NCI-H748 treated with DMSO at 0.1 percent for 48 hours (cell line): ENCODE data around the gene DENND6B.
"Not testable (repeated sequence)": the region's sequence is repeated elsewhere in the genome, so short reads cannot be mapped to it uniquely, and the experiment has no call there.

Experiments
- DNase-seq: peaks from one replicate; lab custom pipeline; 2025; lab: John Stamatoyannopoulos, UW

DENND6B gene

GRCh38 chr22:50286701-50287318, 40.0 kb downstream of the DENND6B start:
- no peak for DNase-seq

- DNase-seq, result no peak
Measured at GRCh38 chr22:50286275-50286674, 40.5 kb downstream of the DENND6B start.

- DNase-seq, result no peak
Measured at GRCh38 chr22:50285568-50286229, 41.1 kb downstream of the DENND6B start.

- DNase-seq, result no peak
Measured at GRCh38 chr22:50284479-50284878, 42.3 kb downstream of the DENND6B start.

- DNase-seq, result no peak
Measured at GRCh38 chr22:50283821-50284220, 43.0 kb downstream of the DENND6B start.

GRCh38 chr22:50282361-50283155, 44.3 kb downstream of the DENND6B start:
- no peak for DNase-seq

GRCh38 chr22:50281957-50282356, 44.9 kb downstream of the DENND6B start:
- DNase-seq, result no peak

GRCh38 chr22:50281384-50281760, 45.4 kb downstream of the DENND6B start:
- DNase-seq, result no peak

- no peak for DNase-seq
Measured at GRCh38 chr22:50280708-50281383, 46.0 kb downstream of the DENND6B start.

- no peak for DNase-seq
Measured at GRCh38 chr22:50280022-50280707, 46.6 kb downstream of the DENND6B start.

- DNase-seq, result no peak
Measured at GRCh38 chr22:50278956-50279619, 47.7 kb downstream of the DENND6B start.

- no peak for DNase-seq
Measured at GRCh38 chr22:50278461-50278860, 48.4 kb downstream of the DENND6B start.

- DNase-seq, result no peak
Measured at GRCh38 chr22:50277761-50278160, 49.1 kb downstream of the DENND6B start.

- DNase-seq, result no peak
Measured at GRCh38 chr22:50276143-50276542, 50.7 kb downstream of the DENND6B start.

GRCh38 chr22:50275181-50276055, 51.4 kb downstream of the DENND6B start:
- DNase-seq, result no peak

GRCh38 chr22:50274771-50275170, 52.0 kb downstream of the DENND6B start:
- no peak for DNase-seq

- DNase-seq, result no peak
Measured at GRCh38 chr22:50274311-50274710, 52.5 kb downstream of the DENND6B start.

GRCh38 chr22:50273781-50274180, 53.0 kb downstream of the DENND6B start:
- not testable (repeated sequence) for DNase-seq

- not testable (repeated sequence) for DNase-seq
Measured at GRCh38 chr22:50273352-50273751, 53.5 kb downstream of the DENND6B start.

GRCh38 chr22:50272044-50272802, 54.6 kb downstream of the DENND6B start:
- no peak for DNase-seq
